ENCODE results near the gene GNAQ. TPM values are rescaled to one million over a fixed set of nuclear protein-coding genes. Genes with fewer than 3 reads are reported as not detected.
"Not testable (repeated sequence)": the region's sequence is repeated elsewhere in the genome, so short reads cannot be mapped to it uniquely, and the experiment has no call there.

GNAQ gene
- total and polyA plus RNA-seq, 12 donors: 5.4 to 19.8 (median 13.2) TPM

GRCh38 chr9:78072586-78073199 is 41.1 kb upstream of the GNAQ start:
- no peak overlapping the region for H3K27ac ChIP-seq
- DNase-seq (no peak), ATAC-seq (no peak)
- peaks cover 0 to 19% (median 0%) of the 10 kb centered on the region in 9 donors for H3K4me1 ChIP-seq
- intact Hi-C loops (cut with DNase I): no loop called here
- WGBS, 2 donors: 81 to 83% methylated on average over 3 of the region's 3 CpGs
- no peaks in the 10 kb centered on the region for H3K36me3 ChIP-seq
- TF ChIP-seq, protein P1, sequence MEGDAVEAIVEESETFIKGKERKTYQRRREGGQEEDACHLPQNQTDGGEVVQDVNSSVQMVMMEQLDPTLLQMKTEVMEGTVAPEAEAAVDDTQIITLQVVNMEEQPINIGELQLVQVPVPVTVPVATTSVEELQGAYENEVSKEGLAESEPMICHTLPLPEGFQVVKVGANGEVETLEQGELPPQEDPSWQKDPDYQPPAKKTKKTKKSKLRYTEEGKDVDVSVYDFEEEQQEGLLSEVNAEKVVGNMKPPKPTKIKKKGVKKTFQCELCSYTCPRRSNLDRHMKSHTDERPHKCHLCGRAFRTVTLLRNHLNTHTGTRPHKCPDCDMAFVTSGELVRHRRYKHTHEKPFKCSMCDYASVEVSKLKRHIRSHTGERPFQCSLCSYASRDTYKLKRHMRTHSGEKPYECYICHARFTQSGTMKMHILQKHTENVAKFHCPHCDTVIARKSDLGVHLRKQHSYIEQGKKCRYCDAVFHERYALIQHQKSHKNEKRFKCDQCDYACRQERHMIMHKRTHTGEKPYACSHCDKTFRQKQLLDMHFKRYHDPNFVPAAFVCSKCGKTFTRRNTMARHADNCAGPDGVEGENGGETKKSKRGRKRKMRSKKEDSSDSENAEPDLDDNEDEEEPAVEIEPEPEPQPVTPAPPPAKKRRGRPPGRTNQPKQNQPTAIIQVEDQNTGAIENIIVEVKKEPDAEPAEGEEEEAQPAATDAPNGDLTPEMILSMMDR (IDR thresholded peaks at IDR 0.05): no peak
- H3K9me3 ChIP-seq: peaks cover 0 to 5% (median 0%) of the 10 kb centered on the region in 11 donors
- no peak overlapping the region for H3K4me3 ChIP-seq
- H3K27me3 ChIP-seq: no peaks in the 10 kb centered on the region

GRCh38 chr9:78070521-78070920 is 38.9 kb upstream of the GNAQ start:
- ATAC-seq (no peak), DNase-seq (no peak)
- intact Hi-C loops (cut with DNase I): no loop called here
- TF ChIP-seq, protein P1 (IDR thresholded peaks at IDR 0.05): no peak
- Histone ChIP-seq H3K27ac (no peak overlapping the region), H3K4me1 (peaks cover 0 to 19% (median 0%) of the 10 kb centered on the region in 9 donors), H3K27me3 (no peaks in the 10 kb centered on the region), H3K4me3 (no peak overlapping the region), H3K36me3 (no peaks in the 10 kb centered on the region), H3K9me3 (peaks cover 0 to 9% (median 0%) of the 10 kb centered on the region in 11 donors)
- 67 to 71% methylated on average over 2 of the region's 2 CpGs for WGBS, 2 donors

DNA sequence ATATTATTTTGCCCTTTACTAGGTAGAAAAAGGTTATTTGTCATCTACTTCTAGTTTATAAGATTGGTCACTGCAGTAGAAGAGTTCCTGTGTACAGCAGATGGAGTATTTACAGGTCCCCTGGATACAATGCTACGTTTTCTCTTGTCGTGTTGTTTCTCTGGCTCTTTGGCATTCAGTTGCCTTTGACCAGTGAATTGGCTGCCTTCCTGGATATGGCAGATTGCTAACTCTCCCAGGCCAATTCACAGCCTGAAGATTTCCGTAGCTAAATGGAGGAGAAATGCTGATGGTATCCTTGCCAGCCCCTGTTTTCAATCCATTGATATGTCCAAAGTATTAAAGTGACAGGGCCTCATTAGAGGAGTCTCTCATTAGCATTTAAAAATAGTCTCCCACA is 32.5 kb upstream of the GNAQ start:
- Histone ChIP-seq H3K4me3 (no peak overlapping the region), H3K36me3 (no peaks in the 10 kb centered on the region), H3K27me3 (no peaks in the 10 kb centered on the region), H3K9me3 (peaks cover 0 to 15% (median 0%) of the 10 kb centered on the region in 11 donors), H3K4me1 (peaks cover 0 to 4% (median 0%) of the 10 kb centered on the region in 9 donors), H3K27ac (no peak overlapping the region)
- 47 to 54% methylated on average over 3 of the region's 3 CpGs for WGBS, 2 donors
- no peak for ATAC-seq
- DNase-seq: no peak
- TF ChIP-seq, protein P1 (IDR thresholded peaks at IDR 0.05): no peak
- intact Hi-C loops (cut with DNase I): no loop called here

- no peak overlapping the region for H3K27ac ChIP-seq
- DNase-seq (no peak), ATAC-seq (no peak)
- intact Hi-C loops (cut with DNase I): no loop called here
- no peaks in the 10 kb centered on the region for H3K36me3 ChIP-seq
- no peaks in the 10 kb centered on the region for H3K27me3 ChIP-seq
- 95 to 96% methylated on average over 3 of the region's 3 CpGs for WGBS, 2 donors
- TF ChIP-seq, protein P1 (IDR thresholded peaks at IDR 0.05): no peak
- no peak overlapping the region for H3K4me3 ChIP-seq
- peaks cover 0 to 21% (median 0%) of the 10 kb centered on the region in 11 donors for H3K9me3 ChIP-seq
- peaks cover 0 to 4% (median 0%) of the 10 kb centered on the region in 9 donors for H3K4me1 ChIP-seq
These were observed 31.1 kb upstream of the GNAQ start for GRCh38 chr9:78062710-78063109.

GRCh38 chr9:78054218-78054617 is 22.6 kb upstream of the GNAQ start:
- ATAC-seq; H3K27ac ChIP-seq; intact Hi-C loops (cut with DNase I); DNase-seq; H3K4me3 ChIP-seq; H3K27me3 ChIP-seq; H3K4me1 ChIP-seq; H3K36me3 ChIP-seq: not testable (repeated sequence)
- WGBS, 2 donors: 61 to 66% methylated on average over 7 of the region's 7 CpGs
- H3K9me3 ChIP-seq: peaks cover 0 to 12% (median 0%) of the 10 kb centered on the region in 11 donors
